HG02943 (cell line): Measurements from ENCODE around the gene NCAPD3.

Experiments
- ATAC-seq: cut with Tn5 transposase; IDR thresholded peaks from one replicate; pipeline ENCODE4 v1.9.1; 2021; ENCODE audit warnings: mild to moderate bottlenecking, low read depth, moderate library complexity; ENCODE audit not compliant: unreplicated experiment

NCAPD3 gene

DNA sequence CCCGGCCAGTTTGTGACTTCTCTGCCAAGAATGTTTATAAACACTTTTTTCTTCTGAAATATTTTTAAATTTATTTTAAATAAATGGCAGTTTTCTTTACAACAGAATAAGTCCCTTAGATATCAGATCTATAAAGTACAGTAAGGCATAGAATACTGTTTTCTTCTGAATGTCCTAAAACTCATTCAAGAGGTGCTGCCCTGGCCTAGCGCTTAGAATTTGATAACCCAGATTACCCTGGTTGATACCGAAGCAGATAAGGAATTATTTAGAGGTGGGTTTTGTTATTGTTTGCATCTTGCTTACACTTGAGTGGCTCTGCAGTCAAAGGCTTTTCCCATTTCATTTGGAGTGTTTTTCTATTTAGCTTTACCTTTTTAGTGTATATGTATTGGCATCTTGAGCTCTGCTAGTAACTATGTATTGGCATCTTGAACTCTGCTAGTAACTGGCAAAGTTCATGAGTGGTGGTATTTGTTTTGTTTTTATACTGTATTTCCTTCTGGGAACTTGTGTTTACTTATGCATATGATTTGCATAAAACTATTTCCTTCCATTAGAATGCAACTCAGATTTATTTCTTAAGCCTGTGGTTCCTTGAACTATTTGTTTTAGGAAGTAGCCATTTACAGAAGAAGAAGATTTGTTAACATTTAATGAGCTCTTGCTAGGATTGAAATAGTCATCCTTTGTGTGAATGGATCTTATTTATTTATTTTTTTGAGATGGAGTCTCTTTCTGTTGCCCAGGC lies 30.8 kb upstream of the NCAPD3 start:
- ATAC-seq = no peak

DNA sequence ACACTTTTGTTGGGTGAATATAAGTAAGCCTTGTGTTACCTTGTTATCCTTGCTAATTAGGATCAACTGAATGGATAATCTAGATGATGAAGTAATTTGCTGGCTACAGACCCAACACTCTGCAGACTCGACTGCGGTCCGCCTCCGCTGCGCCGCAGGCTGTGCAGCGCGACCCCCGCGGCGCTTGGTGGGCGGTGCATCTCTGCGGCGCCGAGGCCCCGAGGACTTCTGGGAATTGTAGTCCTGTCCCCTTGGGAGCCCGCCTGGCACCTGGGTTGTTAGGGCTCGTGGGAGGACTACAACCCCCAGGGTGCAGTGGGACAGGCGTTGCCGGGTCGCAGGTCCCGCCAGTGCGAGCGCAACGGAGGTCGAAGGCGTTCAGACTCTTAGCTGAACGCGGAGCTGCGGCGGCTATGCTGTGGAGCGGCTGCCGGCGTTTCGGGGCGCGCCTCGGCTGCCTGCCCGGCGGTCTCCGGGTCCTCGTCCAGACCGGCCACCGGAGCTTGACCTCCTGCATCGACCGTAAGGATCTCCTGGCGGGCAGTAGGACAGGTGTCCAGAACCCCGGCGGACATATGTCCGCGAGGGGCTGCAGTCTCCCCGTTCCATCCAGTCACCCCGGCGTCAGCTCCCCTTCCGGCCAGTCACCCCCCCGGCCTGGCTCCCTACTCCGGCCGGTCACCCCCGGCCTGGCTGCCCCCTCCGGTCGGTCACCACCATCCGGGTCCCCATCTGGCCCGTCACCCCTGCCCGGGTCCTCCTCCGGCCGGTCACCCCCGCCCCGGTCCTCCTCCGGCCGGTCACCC lies 29.6 kb upstream of the NCAPD3 start, which contains the start of the genes ACAD8 and THYN1:
Gene ACAD8 (plus strand): TSS at position 381 of the 806 bp plus-strand sequence. CDS start 33 bp downstream, at position 414.
Gene THYN1 (minus strand): TSS at position 165 of the 806 bp plus-strand sequence. CDS start 470 bp downstream, outside the sequence.
- peak; percentile 99 for ATAC-seq

DNA sequence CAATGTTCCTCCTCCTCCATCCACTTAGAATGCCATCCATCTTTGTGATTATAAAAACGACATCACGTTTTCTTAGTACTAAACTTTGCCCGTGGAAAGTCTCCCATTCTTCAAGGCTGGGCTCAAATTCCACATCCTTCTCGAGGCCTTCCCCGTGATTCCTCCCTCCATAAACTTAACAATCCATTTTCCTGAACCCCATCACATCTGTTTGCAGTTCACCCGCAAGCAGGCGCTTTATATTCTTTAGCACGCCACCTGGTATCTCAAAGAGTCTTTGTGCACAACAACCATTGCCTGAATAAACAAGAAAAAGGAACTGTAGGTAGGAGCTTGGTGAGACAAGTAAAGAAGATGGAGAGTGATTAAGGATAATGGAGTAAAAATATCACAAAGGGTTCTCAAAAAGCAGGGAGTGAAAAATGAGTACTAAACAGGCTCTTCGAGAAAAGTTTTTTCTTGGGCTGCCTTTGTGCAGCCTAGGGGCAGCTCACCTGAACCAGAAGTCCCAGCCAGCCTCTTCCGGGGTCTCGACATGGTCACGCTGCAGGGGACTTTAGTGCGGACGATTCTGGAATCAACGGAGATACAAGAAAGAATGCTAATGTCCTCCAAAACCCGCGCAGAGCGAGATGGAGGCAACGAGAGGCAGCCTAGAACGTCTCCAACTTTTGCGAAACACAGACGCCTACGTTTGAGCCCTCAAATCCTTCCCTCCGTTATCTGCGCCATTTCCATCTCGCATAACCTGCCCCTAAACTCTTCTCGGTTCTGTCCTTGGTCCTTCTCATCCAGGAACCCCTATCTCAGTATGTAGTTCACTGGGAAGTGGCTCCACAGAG lies 28.8 kb upstream of the NCAPD3 start:
- ATAC-seq = peak; percentile 30

DNA sequence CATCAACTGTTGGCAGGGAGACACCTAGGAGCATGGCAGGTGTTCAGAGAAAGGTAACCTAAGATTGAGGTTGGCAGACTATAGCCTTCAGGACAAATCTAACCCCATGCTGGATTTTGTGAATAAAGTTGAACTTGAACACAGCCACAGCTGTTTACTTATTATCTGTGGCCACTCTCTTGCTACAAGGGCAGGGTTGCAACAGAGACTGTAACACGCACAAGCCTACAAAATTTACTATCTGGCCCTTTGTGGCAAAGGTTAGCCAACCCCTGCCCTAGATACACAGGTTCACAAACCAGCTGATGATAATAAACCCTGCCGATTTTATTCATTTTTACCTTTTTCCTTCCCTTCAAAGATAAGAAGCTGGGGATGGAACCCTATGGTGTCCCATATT lies 26.9 kb upstream of the NCAPD3 start:
- ATAC-seq = no peak

DNA sequence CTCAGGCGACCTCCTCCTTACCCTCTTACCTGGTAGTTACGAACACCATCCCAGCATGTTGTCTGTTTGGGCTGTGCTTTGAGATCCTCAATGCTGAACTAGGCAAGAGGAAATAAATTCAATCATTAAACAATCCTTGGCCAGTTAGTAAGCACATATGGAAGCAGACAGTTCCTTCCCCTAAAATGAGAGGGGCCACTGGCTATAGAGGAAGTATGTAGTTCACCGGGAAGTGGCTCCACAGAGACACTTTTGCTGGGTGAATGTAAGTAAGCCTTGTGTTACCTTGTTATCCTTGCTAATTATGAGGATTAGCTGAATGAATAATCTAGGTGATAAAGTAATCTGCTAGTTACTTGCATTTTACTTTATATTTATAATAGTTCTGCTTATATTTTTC lies 26.5 kb upstream of the NCAPD3 start:
- ATAC-seq = no peak

- ATAC-seq = no peak
Observed at GRCh38 chr11:134248910-134249480, 25.2 kb upstream of the NCAPD3 start.

DNA sequence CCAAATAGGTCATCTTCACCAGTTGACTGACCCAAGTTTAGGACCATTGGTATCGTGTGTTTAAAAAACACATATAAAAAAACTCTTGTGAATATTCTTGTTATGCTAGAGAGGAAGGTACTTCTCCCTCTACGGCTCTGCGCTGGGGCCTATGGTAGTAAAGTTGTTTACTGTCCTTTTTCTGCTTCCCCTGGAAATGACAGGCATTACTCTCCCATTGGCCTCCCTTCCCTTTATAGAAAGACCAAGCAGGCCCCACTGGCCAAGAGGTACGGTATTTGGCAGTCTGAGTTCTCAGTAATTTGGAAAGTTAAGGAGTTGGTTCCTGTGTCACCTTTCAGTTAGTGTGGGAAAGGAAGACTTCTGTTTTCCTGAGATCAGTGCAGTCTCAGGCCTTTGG lies 22.9 kb upstream of the NCAPD3 start:
- no peak for ATAC-seq

DNA sequence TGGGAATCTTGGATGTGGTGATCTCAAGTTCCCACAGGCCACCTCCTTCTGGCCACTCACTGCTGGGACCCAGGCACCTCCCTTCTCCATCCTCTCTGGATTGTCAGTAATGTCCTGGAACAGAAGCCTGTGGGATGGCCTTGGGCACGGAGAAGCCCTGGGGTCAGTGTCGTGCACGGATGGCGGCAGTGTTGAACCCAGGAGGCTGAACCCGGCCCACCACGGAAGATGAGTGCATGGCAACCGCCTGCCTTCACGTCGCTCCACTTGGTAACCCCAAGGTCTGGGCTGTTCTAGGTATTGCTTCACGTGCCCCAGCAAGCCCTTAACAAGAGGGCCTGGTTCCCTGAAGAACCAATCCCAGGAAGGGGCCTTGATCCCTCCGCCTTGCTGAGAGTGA lies 22.3 kb upstream of the NCAPD3 start:
- no peak for ATAC-seq

DNA sequence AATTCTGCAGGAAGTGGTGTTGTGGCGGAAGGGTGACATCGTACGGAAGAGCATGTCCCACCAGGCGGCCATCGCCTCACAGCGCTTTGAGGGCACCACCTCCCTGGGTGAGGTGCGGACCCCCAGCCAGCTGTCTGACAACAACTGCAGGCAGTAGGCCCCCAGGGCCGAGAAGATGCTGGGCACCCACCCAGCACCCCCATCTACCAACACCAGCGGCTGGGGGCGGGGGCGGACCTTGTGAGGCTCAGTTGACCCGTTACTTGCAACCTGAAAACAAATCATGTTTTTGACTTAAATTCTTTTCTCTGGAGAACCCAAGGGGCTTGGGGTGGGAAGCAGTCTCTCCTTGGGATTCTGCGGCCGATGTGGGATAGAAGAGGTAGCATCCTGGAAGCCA lies 21.7 kb upstream of the NCAPD3 start:
- ATAC-seq = no peak

GRCh38 chr11:134244593-134244992 lies 20.8 kb upstream of the NCAPD3 start:
- peak; percentile 75 for ATAC-seq

DNA sequence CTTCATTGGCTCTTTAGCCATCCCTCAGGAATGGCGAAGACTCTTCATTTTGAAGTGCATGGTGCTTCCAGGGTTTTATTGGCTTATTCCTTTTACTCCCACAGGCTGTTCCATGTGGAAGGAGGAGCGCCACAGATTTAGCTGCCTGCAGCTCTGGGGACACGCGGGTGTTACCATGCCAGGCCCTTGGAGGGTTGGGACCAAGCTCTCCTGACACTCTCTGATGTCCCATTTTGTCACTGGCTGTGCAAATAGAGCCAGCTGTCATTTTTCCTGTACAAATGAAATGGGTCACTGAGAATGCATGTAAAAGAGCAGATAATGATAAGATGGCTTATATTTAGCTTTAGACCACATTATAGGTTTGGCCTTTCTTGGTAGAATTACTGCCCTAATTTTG lies 20.1 kb upstream of the NCAPD3 start:
- no peak for ATAC-seq

GRCh38 chr11:134242376-134242775 lies 18.6 kb upstream of the NCAPD3 start:
- no peak for ATAC-seq

GRCh38 chr11:134240592-134240991 lies 16.8 kb upstream of the NCAPD3 start:
- ATAC-seq = no peak

DNA sequence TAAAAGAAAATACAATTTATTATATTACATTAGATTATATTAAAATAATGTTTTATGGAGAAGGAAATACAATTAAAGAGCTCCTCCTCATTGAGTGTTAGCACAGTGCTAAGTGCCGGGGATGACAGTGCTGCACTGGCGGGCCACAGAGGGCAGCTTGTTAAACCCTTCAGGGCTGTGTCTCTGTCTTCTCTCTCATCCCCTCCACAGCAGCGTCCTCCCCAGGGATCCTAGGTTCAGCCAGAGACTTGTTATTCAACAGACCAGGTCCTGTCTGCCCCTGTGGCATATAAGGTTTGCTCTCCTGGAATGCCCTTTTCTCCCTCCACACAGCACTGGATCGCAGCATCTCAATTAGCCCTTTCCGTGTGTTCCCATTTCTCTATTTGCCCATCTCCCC lies 15.2 kb upstream of the NCAPD3 start:
- no peak for ATAC-seq

DNA sequence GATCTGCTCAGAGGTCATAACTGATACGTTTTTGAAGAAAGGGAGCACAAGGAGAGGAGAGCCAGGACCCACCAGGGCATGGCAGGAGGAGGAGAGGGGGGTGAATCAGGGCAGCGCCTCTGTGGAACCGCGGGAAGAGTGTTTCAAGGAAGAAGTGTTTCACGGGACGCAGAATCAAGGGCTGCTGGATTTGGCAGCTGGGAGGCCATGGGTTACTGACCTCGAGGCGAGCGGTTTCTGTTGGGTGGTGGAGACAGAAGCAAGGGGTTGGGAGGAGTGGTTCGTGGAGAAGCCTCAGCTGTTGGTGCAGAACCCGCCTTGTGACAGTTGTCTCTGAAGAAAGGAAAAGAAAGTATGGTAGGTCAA lies 13.8 kb upstream of the NCAPD3 start:
- no peak for ATAC-seq

DNA sequence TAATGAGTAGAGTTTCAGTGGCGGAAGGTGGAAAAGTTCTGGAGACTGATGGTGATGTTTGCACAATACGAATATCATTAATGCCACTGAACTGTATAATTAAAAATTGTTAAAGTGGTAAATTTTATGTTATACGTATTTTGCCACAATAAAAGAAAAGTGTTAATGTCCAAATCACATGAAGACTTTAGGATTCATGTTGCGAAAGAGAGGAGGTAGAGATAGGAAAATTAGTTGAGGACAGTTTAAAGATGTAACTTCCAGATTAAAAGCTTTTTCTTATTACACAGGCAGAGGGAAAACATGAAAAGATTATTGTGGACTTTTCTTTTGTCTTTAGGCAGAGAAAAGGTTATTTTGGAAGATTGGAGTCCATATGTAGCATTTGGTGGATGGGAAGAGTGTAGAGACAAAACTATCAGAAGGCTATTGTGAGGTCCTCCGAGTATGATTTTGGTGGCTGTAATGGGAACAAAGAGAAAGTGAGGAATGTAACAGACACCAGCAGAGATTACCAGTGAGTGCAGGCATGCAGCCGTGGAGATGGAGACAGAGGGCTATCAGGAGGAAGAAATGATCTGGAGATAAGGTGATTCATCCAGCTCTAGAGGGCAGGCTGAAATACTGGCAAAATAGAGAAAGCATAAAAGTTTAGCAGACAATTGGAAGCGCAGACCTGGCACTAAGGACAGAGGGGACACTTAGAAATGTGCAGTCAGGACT lies 13.2 kb upstream of the NCAPD3 start:
- no peak for ATAC-seq

GRCh38 chr11:134235399-134235798 lies 11.6 kb upstream of the NCAPD3 start:
- no peak for ATAC-seq

GRCh38 chr11:134233729-134234179 lies 10.0 kb upstream of the NCAPD3 start:
- ATAC-seq = no peak

DNA sequence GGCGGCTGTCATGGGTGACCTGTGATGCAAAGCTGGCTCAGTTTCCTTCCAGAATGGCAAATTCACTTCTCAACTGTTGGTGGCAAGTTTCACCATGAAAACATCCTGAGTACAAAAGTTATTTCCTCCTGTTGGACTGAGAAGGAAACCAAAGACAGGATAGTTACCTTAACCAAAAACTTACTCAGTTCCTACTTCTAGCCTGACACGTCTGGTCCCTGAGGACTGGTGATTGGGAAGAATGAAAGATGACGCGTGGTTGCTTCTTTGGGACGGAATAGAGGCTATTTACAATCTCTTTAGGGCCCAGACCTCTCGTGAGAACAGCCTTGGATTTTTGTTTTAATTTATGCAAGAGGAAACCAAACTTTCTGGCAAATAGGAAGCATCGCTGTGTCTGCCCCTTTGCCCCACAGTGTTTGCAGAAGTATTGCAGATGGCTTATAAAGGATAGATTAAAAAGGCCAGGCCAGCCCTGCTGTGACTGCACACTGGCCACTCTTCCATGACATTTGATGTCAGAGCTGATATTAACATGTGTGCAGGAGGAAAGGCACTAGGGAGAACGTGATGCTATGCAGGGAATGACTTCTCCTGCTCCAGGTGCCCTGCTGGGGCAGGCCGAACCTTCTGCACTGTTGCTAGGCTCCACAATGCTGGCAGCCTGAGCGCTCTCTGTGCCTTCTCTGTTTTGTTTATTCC lies 8.3 kb upstream of the NCAPD3 start:
- ATAC-seq = no peak
